SK-N-SH treated with all-trans-retinoic acid at 6 μM for 48 hours (cell line): ENCODE data around the gene TP53AIP1.

Experiments
- ARNTL ChIP-seq: fragments of 450-650 bp; formaldehyde crosslinking; IDR thresholded peaks from 2 replicates; pipeline ENCODE4 v1.5.0; 2020; ENCODE audit warnings: low read depth, mild to moderate bottlenecking, moderate library complexity, borderline replicate concordance
- GLIS3 ChIP-seq: fragments of 250-450 bp; sonication (Bioruptor Pico); IDR thresholded peaks from 2 replicates; pipeline ENCODE4 v1.5.0; 2020; ENCODE audit warnings: mild to moderate bottlenecking, moderate library complexity
- OSR1 ChIP-seq: fragments of 250-450 bp; sonication (Bioruptor Pico); IDR thresholded peaks from 2 replicates; pipeline ENCODE4 v1.8.0; 2022; ENCODE audit warnings: moderate library complexity, mild to moderate bottlenecking, inconsistent platforms
- RARB ChIP-seq: fragments of 250-450 bp; sonication (Bioruptor Pico); IDR thresholded peaks from 2 replicates; pipeline ENCODE4 v1.8.0; 2021; ENCODE audit warnings: mild to moderate bottlenecking, moderate library complexity
- TOX ChIP-seq: fragments of 250-450 bp; sonication (Bioruptor Pico); IDR thresholded peaks from 2 replicates; pipeline ENCODE4 v1.8.0; 2021; ENCODE audit warnings: mild to moderate bottlenecking, moderate library complexity, borderline replicate concordance
- ZFP3 ChIP-seq: fragments of 250-450 bp; sonication (Bioruptor Pico); IDR thresholded peaks from 2 replicates; pipeline ENCODE4 v1.5.0; 2020; ENCODE audit warnings: mild to moderate bottlenecking, moderate library complexity
- ZNF8 ChIP-seq: fragments of 450-650 bp; formaldehyde crosslinking; IDR thresholded peaks from 2 replicates; pipeline ENCODE4 v1.5.0; 2020; ENCODE audit warnings: mild to moderate bottlenecking, moderate library complexity
- TF ChIP-seq, protein P1 (sequence below): fragments of 250-450 bp; sonication (Bioruptor Pico); IDR thresholded peaks from 2 replicates; pipeline ENCODE4 v1.8.0; 2020; ENCODE audit warnings: mild to moderate bottlenecking, moderate library complexity, borderline replicate concordance
- TF ChIP-seq, protein P2 (sequence below): fragments of 250-450 bp; sonication (Bioruptor Pico); IDR thresholded peaks from 2 replicates; pipeline ENCODE4 v1.5.0; 2020; ENCODE audit warnings: mild to moderate bottlenecking, moderate library complexity
- TF ChIP-seq, protein P3 (sequence below): fragments of 250-450 bp; sonication (Bioruptor Pico); IDR thresholded peaks from 2 replicates; pipeline ENCODE4 v1.5.1; 2020; ENCODE audit warnings: low read depth, mild to moderate bottlenecking, moderate library complexity

DNA sequence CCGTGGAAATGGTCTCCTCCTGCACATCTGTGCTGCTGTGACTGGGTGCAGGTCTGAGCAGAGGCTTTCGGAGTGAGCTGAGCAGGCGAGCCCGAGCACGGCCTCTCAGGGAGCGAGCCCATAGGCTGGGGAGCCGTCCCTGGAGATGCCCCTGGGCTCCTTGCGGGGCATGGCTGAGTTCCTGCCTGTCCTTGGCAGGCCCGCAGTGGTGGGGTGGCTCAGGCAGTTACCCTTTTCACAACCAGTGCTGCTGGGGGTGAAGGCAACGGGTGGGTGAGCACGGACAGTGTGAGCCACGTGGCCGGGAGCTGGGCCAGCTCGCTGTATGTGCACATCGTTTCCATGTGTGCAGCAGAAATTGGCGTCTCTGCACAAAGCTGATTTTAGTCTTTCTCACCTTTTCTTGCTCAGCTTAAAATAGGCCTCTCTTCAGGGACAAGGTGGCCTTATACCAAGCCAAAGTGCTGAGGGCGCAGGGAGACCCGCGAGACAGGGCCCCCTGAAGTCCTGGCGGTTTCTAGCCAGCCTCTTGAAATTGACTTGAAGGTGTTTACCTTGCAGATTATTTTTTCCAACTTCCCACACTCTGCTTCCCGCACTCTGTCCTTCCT, at the start of gene TP53AIP1:
- TF ChIP-seq, protein P1, sequence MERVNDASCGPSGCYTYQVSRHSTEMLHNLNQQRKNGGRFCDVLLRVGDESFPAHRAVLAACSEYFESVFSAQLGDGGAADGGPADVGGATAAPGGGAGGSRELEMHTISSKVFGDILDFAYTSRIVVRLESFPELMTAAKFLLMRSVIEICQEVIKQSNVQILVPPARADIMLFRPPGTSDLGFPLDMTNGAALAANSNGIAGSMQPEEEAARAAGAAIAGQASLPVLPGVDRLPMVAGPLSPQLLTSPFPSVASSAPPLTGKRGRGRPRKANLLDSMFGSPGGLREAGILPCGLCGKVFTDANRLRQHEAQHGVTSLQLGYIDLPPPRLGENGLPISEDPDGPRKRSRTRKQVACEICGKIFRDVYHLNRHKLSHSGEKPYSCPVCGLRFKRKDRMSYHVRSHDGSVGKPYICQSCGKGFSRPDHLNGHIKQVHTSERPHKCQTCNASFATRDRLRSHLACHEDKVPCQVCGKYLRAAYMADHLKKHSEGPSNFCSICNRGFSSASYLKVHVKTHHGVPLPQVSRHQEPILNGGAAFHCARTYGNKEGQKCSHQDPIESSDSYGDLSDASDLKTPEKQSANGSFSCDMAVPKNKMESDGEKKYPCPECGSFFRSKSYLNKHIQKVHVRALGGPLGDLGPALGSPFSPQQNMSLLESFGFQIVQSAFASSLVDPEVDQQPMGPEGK (CRISPR knock-in tag), result no peak
- TF ChIP-seq ARNTL (CRISPR knock-in tag), result no peak
- no peak for TF ChIP-seq RARB (CRISPR knock-in tag)
- TF ChIP-seq GLIS3 (CRISPR knock-in tag), result no peak
- TF ChIP-seq TOX, result no peak
- TF ChIP-seq ZFP3 (CRISPR knock-in tag), result no peak
- TF ChIP-seq ZNF8 (CRISPR knock-in tag), result no peak
- TF ChIP-seq, protein P2, sequence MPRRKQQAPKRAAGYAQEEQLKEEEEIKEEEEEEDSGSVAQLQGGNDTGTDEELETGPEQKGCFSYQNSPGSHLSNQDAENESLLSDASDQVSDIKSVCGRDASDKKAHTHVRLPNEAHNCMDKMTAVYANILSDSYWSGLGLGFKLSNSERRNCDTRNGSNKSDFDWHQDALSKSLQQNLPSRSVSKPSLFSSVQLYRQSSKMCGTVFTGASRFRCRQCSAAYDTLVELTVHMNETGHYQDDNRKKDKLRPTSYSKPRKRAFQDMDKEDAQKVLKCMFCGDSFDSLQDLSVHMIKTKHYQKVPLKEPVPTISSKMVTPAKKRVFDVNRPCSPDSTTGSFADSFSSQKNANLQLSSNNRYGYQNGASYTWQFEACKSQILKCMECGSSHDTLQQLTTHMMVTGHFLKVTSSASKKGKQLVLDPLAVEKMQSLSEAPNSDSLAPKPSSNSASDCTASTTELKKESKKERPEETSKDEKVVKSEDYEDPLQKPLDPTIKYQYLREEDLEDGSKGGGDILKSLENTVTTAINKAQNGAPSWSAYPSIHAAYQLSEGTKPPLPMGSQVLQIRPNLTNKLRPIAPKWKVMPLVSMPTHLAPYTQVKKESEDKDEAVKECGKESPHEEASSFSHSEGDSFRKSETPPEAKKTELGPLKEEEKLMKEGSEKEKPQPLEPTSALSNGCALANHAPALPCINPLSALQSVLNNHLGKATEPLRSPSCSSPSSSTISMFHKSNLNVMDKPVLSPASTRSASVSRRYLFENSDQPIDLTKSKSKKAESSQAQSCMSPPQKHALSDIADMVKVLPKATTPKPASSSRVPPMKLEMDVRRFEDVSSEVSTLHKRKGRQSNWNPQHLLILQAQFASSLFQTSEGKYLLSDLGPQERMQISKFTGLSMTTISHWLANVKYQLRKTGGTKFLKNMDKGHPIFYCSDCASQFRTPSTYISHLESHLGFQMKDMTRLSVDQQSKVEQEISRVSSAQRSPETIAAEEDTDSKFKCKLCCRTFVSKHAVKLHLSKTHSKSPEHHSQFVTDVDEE (CRISPR knock-in tag), result no peak
- no peak for TF ChIP-seq OSR1 (CRISPR knock-in tag)
- TF ChIP-seq, protein P3, sequence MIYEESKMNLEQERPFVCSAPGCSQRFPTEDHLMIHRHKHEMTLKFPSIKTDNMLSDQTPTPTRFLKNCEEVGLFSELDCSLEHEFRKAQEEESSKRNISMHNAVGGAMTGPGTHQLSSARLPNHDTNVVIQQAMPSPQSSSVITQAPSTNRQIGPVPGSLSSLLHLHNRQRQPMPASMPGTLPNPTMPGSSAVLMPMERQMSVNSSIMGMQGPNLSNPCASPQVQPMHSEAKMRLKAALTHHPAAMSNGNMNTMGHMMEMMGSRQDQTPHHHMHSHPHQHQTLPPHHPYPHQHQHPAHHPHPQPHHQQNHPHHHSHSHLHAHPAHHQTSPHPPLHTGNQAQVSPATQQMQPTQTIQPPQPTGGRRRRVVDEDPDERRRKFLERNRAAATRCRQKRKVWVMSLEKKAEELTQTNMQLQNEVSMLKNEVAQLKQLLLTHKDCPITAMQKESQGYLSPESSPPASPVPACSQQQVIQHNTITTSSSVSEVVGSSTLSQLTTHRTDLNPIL (CRISPR knock-in tag), result no peak
